ENCODE measurements around the gene SAPCD1.
"Not testable (repeated sequence)": the region's sequence is repeated elsewhere in the genome, so short reads cannot be mapped to it uniquely, and the experiment has no call there.

Gene SAPCD1

DNA sequence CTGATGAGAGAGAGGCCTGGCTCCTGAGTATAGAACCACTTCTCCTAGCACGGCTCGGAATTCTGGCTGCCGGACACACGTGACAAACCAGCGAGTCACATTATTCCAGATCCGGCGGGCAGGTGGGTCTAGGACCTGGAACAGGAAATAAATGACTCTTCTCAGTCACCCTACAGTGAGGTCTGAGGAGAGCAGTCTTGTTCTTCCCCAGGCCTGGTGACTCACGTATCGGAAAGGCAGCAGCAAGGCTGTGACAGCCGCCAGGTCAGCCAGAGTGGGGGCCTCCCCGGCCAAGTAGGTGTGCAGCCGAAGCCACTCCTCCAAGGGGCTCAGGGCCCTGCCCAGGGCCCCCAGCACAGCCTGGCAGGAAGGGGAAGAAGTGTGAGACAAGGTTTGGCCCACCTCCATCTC lies 30.3 kb downstream of the SAPCD1 start:
- Mint-ChIP-seq H3K4me3 (peak overlapping the region in 2 of 3 experiments; percentile 30 to 100), H3K27me3 (ENCODE audit: low read depth) (no peaks in the 10 kb centered on the region), H3K9me3 (no peaks in the 10 kb centered on the region), H3K4me1 (peaks cover 27% of the 10 kb centered on the region), H3K27ac (peak overlapping the region in 1 of 3 experiments; percentile 61), H3K36me3 (ENCODE audit: low read depth) (peaks cover 24% of the 10 kb centered on the region)
- TF ChIP-seq, protein P1, sequence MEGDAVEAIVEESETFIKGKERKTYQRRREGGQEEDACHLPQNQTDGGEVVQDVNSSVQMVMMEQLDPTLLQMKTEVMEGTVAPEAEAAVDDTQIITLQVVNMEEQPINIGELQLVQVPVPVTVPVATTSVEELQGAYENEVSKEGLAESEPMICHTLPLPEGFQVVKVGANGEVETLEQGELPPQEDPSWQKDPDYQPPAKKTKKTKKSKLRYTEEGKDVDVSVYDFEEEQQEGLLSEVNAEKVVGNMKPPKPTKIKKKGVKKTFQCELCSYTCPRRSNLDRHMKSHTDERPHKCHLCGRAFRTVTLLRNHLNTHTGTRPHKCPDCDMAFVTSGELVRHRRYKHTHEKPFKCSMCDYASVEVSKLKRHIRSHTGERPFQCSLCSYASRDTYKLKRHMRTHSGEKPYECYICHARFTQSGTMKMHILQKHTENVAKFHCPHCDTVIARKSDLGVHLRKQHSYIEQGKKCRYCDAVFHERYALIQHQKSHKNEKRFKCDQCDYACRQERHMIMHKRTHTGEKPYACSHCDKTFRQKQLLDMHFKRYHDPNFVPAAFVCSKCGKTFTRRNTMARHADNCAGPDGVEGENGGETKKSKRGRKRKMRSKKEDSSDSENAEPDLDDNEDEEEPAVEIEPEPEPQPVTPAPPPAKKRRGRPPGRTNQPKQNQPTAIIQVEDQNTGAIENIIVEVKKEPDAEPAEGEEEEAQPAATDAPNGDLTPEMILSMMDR (IDR thresholded peaks at IDR 0.05; ENCODE audit: unreplicated experiment in 3 of 3) = no peak

DNA sequence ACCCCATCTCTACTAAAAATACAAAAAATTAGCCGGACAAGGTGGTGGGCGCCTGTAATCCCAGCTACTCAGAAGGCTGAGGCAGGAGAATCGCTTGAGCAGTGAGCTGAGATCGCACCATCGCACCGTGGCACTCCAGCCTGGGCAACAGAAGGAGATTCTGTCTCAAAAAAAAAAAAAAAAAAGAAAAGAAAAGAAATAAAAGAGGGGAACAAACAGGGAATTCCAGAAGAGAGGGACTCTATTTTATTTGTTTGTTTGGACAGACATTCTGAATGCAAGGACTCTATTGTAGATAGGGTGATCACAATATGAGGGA lies 31.4 kb downstream of the SAPCD1 start:
- H3K9me3 Mint-ChIP-seq; H3K27me3 Mint-ChIP-seq (ENCODE audit: low read depth): not testable (repeated sequence)
- Mint-ChIP-seq H3K4me1 (peaks cover 27% of the 10 kb centered on the region), H3K27ac (peak overlapping the region; percentile 91 to 100 (median 99)), H3K36me3 (ENCODE audit: low read depth) (peaks cover 24% of the 10 kb centered on the region), H3K4me3 (peak overlapping the region; percentile 73 to 100 (median 80))

DNA sequence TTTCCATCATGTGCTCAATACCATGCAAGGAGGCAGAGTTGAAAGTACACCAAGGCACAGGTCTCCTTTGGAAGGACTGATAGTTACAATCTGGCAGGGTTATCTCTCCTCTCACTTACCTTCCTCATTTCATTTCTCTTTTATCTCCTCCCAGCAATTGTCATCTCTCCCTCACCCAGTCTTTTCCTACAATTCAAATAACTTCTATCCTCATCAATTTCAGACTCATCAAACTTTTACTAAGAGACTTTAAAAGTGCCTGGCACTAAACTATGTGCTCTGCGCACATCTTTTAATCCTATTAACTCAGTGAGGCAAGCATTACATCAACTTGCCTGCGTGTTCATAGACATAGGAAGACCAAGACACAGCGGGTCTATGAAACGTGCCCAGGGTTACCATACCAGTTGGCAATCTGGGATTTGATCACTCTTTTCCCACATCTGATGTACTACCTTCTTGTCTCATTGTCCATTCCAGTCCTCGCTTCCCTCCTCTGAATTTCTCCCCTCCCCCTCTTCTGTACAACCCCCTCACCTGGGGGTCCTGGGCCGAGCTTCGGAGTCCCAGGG lies 31.9 kb downstream of the SAPCD1 start:
- no peaks in the 10 kb centered on the region for H3K9me3 Mint-ChIP-seq
- no peaks in the 10 kb centered on the region for H3K27me3 Mint-ChIP-seq (ENCODE audit: low read depth)
- TF ChIP-seq, protein P1 (IDR thresholded peaks at IDR 0.05; ENCODE audit: unreplicated experiment in 3 of 3) = no peak
- H3K4me3 Mint-ChIP-seq = peak overlapping the region; percentile 73 to 100 (median 80)
- peaks cover 27% of the 10 kb centered on the region for H3K4me1 Mint-ChIP-seq
- peak overlapping the region; percentile 71 to 100 (median 99) for H3K27ac Mint-ChIP-seq
- peaks cover 19% of the 10 kb centered on the region for H3K36me3 Mint-ChIP-seq (ENCODE audit: low read depth)

DNA sequence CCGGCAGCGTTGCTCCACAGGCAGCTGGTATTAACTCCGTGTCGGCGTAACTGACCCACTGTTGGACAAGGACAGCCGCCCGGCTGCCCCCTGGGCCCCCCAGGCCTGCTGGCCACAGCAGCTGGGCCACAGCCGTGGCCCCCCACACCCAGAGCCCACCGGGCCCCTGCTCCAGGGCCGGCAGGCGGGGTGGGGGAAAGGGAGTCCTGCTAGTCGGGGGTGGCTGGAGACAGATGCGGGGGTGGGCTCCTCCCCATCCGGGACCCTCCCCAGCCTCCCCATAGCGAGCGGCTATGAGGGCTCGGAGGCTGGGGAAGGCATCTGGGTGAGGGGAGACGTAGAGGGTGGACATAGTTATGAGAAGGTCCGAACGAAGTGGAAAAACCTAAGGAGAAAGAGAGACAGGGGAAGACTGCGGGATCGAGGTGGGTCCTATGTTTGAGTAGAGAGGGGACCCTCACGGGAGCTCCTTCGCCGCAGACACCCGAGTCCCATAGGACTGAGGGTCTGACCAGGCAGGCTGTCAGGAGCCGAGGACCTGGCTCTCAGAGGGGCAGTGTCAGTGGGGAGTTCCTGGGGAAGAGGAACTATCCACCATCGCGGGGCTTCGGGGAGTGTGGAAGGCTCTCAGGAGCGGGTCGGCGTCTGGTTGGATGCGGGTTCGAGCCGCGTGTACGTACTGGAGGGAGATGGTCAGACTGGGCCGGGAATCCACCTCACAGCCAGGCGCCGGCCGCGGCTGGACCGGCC lies 32.6 kb downstream of the SAPCD1 start:
- H3K27me3 Mint-ChIP-seq (ENCODE audit: low read depth) = no peaks in the 10 kb centered on the region
- TF ChIP-seq, protein P1 (IDR thresholded peaks at IDR 0.05; ENCODE audit: unreplicated experiment in 3 of 3) = no peak
- peak overlapping the region; percentile 99 to 100 (median 100) for H3K27ac Mint-ChIP-seq
- H3K4me3 Mint-ChIP-seq = peak overlapping the region; percentile 94 to 100 (median 98)
- H3K9me3 Mint-ChIP-seq = no peaks in the 10 kb centered on the region
- H3K36me3 Mint-ChIP-seq (ENCODE audit: low read depth) = peaks cover 16% of the 10 kb centered on the region
- peaks cover 27% of the 10 kb centered on the region for H3K4me1 Mint-ChIP-seq

DNA sequence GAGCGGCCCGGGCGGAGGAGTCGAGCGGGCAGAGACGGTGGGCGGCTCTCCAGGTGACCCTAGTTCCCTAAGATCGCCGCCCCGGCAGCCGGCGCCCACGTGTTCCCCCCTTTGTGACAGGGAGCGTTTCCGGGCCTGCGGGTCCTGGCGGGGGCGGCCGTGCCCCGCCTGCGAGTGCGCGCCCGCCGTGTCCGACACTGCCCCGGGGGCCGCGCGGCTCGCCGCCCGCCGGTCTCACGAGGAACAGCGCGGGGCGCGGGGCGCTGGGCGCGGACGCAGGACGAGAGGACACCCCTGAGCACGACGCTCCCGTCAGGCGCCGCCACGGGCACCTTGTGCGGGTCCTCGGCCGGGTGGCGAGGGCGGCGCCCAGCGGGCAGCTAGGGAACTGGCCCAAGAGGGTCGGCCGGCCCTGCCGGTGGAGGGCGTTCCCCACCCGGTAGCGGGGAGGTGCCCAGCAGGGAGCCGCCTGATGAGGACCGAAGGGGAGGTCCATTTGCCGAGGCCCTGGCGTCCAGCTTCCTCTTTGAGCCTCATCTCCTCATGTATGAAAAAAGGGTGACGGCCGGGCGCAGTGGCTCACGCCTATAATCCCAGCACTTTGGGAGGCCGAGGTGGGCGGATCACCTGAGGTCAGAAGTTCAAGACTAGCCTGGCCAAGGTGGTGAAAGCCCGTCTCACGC lies 33.3 kb downstream of the SAPCD1 start, which contains the start of gene VARS1:
TSS of gene VARS1 (minus strand) at position 137 of the 683 bp plus-strand sequence. CDS start 535 bp downstream, outside the sequence.
- H3K9me3 Mint-ChIP-seq = no peaks in the 10 kb centered on the region
- H3K4me1 Mint-ChIP-seq = peaks cover 23% of the 10 kb centered on the region
- peak within 1 kb of the TSS; percentile 94 to 100 (median 98) for H3K4me3 Mint-ChIP-seq
- H3K27me3 Mint-ChIP-seq (ENCODE audit: low read depth) = no peaks in the 10 kb centered on the region
- peak within 1 kb of the TSS; percentile 99 to 100 (median 100) for H3K27ac Mint-ChIP-seq
- TF ChIP-seq, protein P1 (IDR thresholded peaks at IDR 0.05; ENCODE audit: unreplicated experiment in 3 of 3) = peak; percentile 79 to 90 (median 81)
- peaks cover 12% of the 10 kb centered on the region for H3K36me3 Mint-ChIP-seq (ENCODE audit: low read depth)

DNA sequence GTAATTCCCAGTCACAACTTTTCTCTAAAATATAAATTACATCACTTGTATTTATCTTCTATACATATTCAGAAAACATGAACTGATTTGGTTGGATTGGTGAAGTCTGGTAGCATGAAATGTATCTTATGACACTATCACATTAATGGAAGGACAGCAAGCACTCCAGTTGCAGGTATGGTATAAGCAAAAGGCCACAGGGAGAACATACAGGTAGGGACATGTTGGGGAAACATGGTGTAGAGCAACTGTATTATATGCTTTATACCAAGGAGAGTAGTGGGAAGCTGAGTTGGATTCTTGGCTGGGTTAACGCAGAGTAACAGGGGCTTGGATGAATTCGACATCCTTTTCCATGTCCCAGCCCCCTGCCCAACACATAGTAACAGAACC lies 34.5 kb downstream of the SAPCD1 start:
- TF ChIP-seq, protein P1 (IDR thresholded peaks at IDR 0.05; ENCODE audit: unreplicated experiment in 3 of 3) = no peak
- Mint-ChIP-seq H3K27ac (peak overlapping the region; percentile 54 to 74 (median 55)), H3K36me3 (ENCODE audit: low read depth) (peaks cover 8% of the 10 kb centered on the region), H3K9me3 (no peaks in the 10 kb centered on the region), H3K4me3 (peak overlapping the region; percentile 42 to 75 (median 60)), H3K4me1 (peaks cover 16% of the 10 kb centered on the region), H3K27me3 (ENCODE audit: low read depth) (no peaks in the 10 kb centered on the region)

Data from nephron (organoid).